ENCODE data around the gene C2CD5. TPM values are rescaled to one million over a fixed set of nuclear protein-coding genes. Genes with fewer than 3 reads are reported as not detected.
"Not testable (repeated sequence)": the region's sequence is repeated elsewhere in the genome, so short reads cannot be mapped to it uniquely, and the experiment has no call there.

Gene C2CD5
- total RNA-seq (2014; rRNA removed; shearing (Covaris generic)): 10.0 and 14.0 TPM in 2 replicates

- peak; percentile 98 for DNase-seq (ENCODE audit: low read depth)
Measured at GRCh38 chr12:22544038-22544979, at the start of gene C2CD5. TSS of gene C2CD5 (minus strand) at chr12:22544542. CDS start at chr12:22544150, 392 bp downstream.

GRCh38 chr12:22593864-22594263 is 49.5 kb upstream of the C2CD5 start:
- DNase-seq (ENCODE audit: low read depth): no peak

- DNase-seq (ENCODE audit: low read depth): no peak
Measured at GRCh38 chr12:22588817-22589216, 44.5 kb upstream of the C2CD5 start.

- DNase-seq (ENCODE audit: low read depth): no peak
Measured at GRCh38 chr12:22578328-22578727, 34.0 kb upstream of the C2CD5 start.

GRCh38 chr12:22577667-22578066 is 33.3 kb upstream of the C2CD5 start:
- DNase-seq (ENCODE audit: low read depth): no peak

GRCh38 chr12:22576473-22576872 is 32.1 kb upstream of the C2CD5 start:
- DNase-seq (ENCODE audit: low read depth): no peak

- DNase-seq (ENCODE audit: low read depth): no peak
Measured at GRCh38 chr12:22576065-22576464, 31.7 kb upstream of the C2CD5 start.

- DNase-seq (ENCODE audit: low read depth): no peak
Measured at GRCh38 chr12:22574921-22575320, 30.6 kb upstream of the C2CD5 start.

GRCh38 chr12:22573181-22573580 is 28.8 kb upstream of the C2CD5 start:
- DNase-seq (ENCODE audit: low read depth): no peak

GRCh38 chr12:22569253-22569652 is 24.9 kb upstream of the C2CD5 start:
- no peak for DNase-seq (ENCODE audit: low read depth)

- DNase-seq (ENCODE audit: low read depth): no peak
Measured at GRCh38 chr12:22562036-22563028, 18.0 kb upstream of the C2CD5 start.

- DNase-seq (ENCODE audit: low read depth): not testable (repeated sequence)
Measured at GRCh38 chr12:22554750-22555149, 10.4 kb upstream of the C2CD5 start.

- no peak for DNase-seq (ENCODE audit: low read depth)
Measured at GRCh38 chr12:22551624-22552023, 7.3 kb upstream of the C2CD5 start.

- DNase-seq (ENCODE audit: low read depth): no peak
Measured at GRCh38 chr12:22545255-22545654, 913 bp upstream of the C2CD5 start.

- DNase-seq (ENCODE audit: low read depth): peak; percentile 51
Measured at GRCh38 chr12:22543246-22544037, 900 bp downstream of the C2CD5 start.

GRCh38 chr12:22541496-22542155 is 2.7 kb downstream of the C2CD5 start:
- no peak for DNase-seq (ENCODE audit: low read depth)

GRCh38 chr12:22539055-22539454 is 5.3 kb downstream of the C2CD5 start:
- no peak for DNase-seq (ENCODE audit: low read depth)

- no peak for DNase-seq (ENCODE audit: low read depth)
Measured at GRCh38 chr12:22538311-22538710, 6.0 kb downstream of the C2CD5 start.

- DNase-seq (ENCODE audit: low read depth): no peak
Measured at GRCh38 chr12:22536971-22537544, 7.3 kb downstream of the C2CD5 start.

- no peak for DNase-seq (ENCODE audit: low read depth)
Measured at GRCh38 chr12:22536346-22536945, 7.9 kb downstream of the C2CD5 start.

Data from Daoy (cell line).